HCT116 (cell line): ENCODE measurements around the gene MAGI3. TPM values are rescaled to one million over a fixed set of nuclear protein-coding genes. Genes with fewer than 3 reads are reported as not detected.
"Not testable (repeated sequence)": the region's sequence is repeated elsewhere in the genome, so short reads cannot be mapped to it uniquely, and the experiment has no call there.

Experiments
- ATAC-seq: fragments of 200-7000 bp; cut with Tn5 transposase; 2 replicates; pipeline ENCODE4 v1.9.1; 2020; ENCODE audit warnings: mild to moderate bottlenecking, moderate library complexity
- BruUV-seq: library from RNA; stranded (reverse); fragments of 400-500 nt; replicated peaks from 2 replicates; lab custom pipeline; 2021; lab: Mats Ljungman, UMichigan
- CTCF ChIA-PET: fragments of 300-600 bp; sonication (Branson Sonifier 250); formaldehyde crosslinking; loops from one replicate; lab custom pipeline; 2021; ENCODE audit warnings: antibody characterized with exemption; lab: Charles Lee
- POLR2A ChIA-PET: fragments of 300-600, 350-600 bp; sonication (Branson Sonifier 250); formaldehyde crosslinking; loops from one replicate; lab custom pipeline; 2021; ENCODE audit warnings: antibody characterized with exemption; lab: Charles Lee
- RAD21 ChIA-PET, 2 experiments: fragments of 300-600 bp; sonication (Branson Sonifier 250); formaldehyde crosslinking; loops; one replicate each; lab custom pipeline; 2023; ENCODE audit warnings: low total read pairs in 2 of 2; ENCODE audit not compliant: uncharacterized antibody in 2 of 2, unreplicated experiment in 2 of 2, low non-redundant PET in 1 of 2; lab: Charles Lee
- DNase-seq: peaks from one replicate; pipeline ENCODE4 v3.0.0-alpha.2; 2010; ENCODE audit warnings: low read depth, low spot score
- H2AFZ ChIP-seq: fragments of 200-600 bp; shearing (Covaris generic), sonication (generic); 2 replicates; pipeline ENCODE4 v1.6.1; 2017; ENCODE audit warnings: low read depth, mixed run types, mixed read lengths, antibody characterized with exemption, low read length; ENCODE audit not compliant: poor library complexity, severe bottlenecking
- H3K27ac ChIP-seq: 2 replicates; pipeline ENCODE4 v1.5.1; 2012; ENCODE audit warnings: low read depth, low read length
- H3K27me3 ChIP-seq: fragments of 200-600 bp; sonication (generic); 2 replicates; pipeline ENCODE4 v1.6.1; 2016; ENCODE audit warnings: mixed run types, low read length, mixed read lengths; ENCODE audit not compliant: insufficient read depth
- H3K36me3 ChIP-seq, 2 experiments: fragments of 200-500 bp in 1 of 2; fragments of 200-600 bp in 1 of 2; sonication (Bioruptor generic) in 1 of 2; sonication (generic) in 1 of 2; 2 replicates each; pipeline versions ENCODE4 v1.5.1 to v1.6.1; 2014 to 2016; ENCODE audit warnings: low read length in 2 of 2, inconsistent platforms in 1 of 2, mixed read lengths in 1 of 2, mixed run types in 1 of 2; ENCODE audit not compliant: insufficient read depth in 2 of 2, control insufficient read depth in 1 of 2
- H3K4me1 ChIP-seq, 2 experiments: fragments of 200-600 bp in 1 of 2; sonication (generic) in 1 of 2; 2 replicates each; pipeline versions ENCODE4 v1.5.1 to v1.6.1; 2012 to 2017; ENCODE audit warnings: low read length in 2 of 2, inconsistent platforms in 1 of 2, mild to moderate bottlenecking in 1 of 2, mixed read lengths in 1 of 2, mixed run types in 1 of 2, moderate library complexity in 1 of 2; ENCODE audit not compliant: insufficient read depth in 2 of 2, control insufficient read depth in 1 of 2
- H3K4me2 ChIP-seq: fragments of 200-600 bp; sonication (generic); 2 replicates; pipeline ENCODE4 v1.6.1; 2017; ENCODE audit warnings: mixed run types, low read length, mixed read lengths
- H3K4me3 ChIP-seq, 2 experiments: fragments of 200-600 bp in 1 of 2; sonication (generic) in 1 of 2; replicated peaks in 1 of 2; 2 replicates each; pipeline ENCODE4 v1.5.1; 2011 to 2016; ENCODE audit warnings: low read length in 2 of 2, control low read depth in 1 of 2, low read depth in 1 of 2, mild to moderate bottlenecking in 1 of 2, mixed read lengths in 1 of 2, mixed run types in 1 of 2
- H3K79me2 ChIP-seq: fragments of 200-600 bp; sonication (generic); 2 replicates; pipeline ENCODE4 v1.6.1; 2017; ENCODE audit warnings: mild to moderate bottlenecking, mixed run types, low read length, moderate library complexity, mixed read lengths; ENCODE audit not compliant: insufficient read depth
- H3K9ac ChIP-seq: fragments of 200-600 bp; sonication (generic); 2 replicates; pipeline ENCODE4 v1.6.1; 2016; ENCODE audit warnings: low read length, mixed read lengths
- H3K9me2 ChIP-seq: fragments of 200-600 bp; sonication (generic), shearing (Covaris generic); 2 replicates; pipeline ENCODE4 v1.6.1; 2017; ENCODE audit warnings: mixed run types, mild to moderate bottlenecking, moderate library complexity; ENCODE audit not compliant: insufficient read depth
- H3K9me3 ChIP-seq, 2 experiments: fragments of 200-500 bp in 1 of 2; fragments of 200-600 bp in 1 of 2; sonication (Bioruptor generic) in 1 of 2; sonication (generic) in 1 of 2; 2 replicates each; pipeline ENCODE4 v1.6.1; 2014 to 2017; ENCODE audit warnings: low read length in 2 of 2, mixed read lengths in 2 of 2, inconsistent platforms in 1 of 2, low read depth in 1 of 2, mild to moderate bottlenecking in 1 of 2, mixed run types in 1 of 2, moderate library complexity in 1 of 2; ENCODE audit not compliant: control insufficient read depth in 1 of 2, insufficient read depth in 1 of 2
- H4K20me1 ChIP-seq: fragments of 200-600 bp; sonication (generic), shearing (Covaris generic); 2 replicates; pipeline ENCODE4 v1.6.1; 2017; ENCODE audit warnings: mixed run types, mild to moderate bottlenecking, moderate library complexity; ENCODE audit not compliant: insufficient read depth
- CEBPB ChIP-seq: IDR thresholded peaks from 2 replicates; pipeline ENCODE4 v1.6.1; 2012; ENCODE audit warnings: low read depth
- RAD21 ChIP-seq: IDR thresholded peaks from 2 replicates; pipeline ENCODE4 v1.6.1; 2012; ENCODE audit warnings: low read depth, mild to moderate bottlenecking
- REST ChIP-seq: IDR thresholded peaks from 2 replicates; pipeline ENCODE4 v1.6.1; 2012; ENCODE audit warnings: low read depth
- SP1 ChIP-seq: IDR thresholded peaks from 2 replicates; pipeline ENCODE4 v1.6.1; 2012; ENCODE audit warnings: low read depth
- ZFX ChIP-seq: fragments of 450-650 bp; IDR thresholded peaks from 2 replicates; pipeline ENCODE4 v1.6.1; 2017
- ZNF274 ChIP-seq: fragments of 200-500 bp; sonication (Bioruptor generic); IDR thresholded peaks from 2 replicates; pipeline ENCODE4 v1.6.1; 2014; ENCODE audit warnings: mild to moderate bottlenecking, low read depth, low read length, inconsistent platforms
- intact Hi-C: fragments of 100-400 bp; cut with micrococcal nuclease; formaldehyde crosslinking; loops from 2 replicates; pipeline ENCODE4 v1.10.0; 2022
- total RNA-seq: library from RNA; stranded (reverse); gene quantifications from one replicate; pipeline ENCODE4 v1.2.1, GENCODE V29; 2021; ENCODE audit not compliant: unreplicated experiment

MAGI3 gene
- total RNA-seq, 1 experiment from 2014 or later, result 11.8 TPM

GRCh38 chr1:113405573-113405972, 15.3 kb downstream of the MAGI3 start (continued):
- TF ChIP-seq REST, result no peak
- no peak for TF ChIP-seq SP1
- no peak for TF ChIP-seq RAD21
- TF ChIP-seq ZFX, result no peak
- no peak for TF ChIP-seq CEBPB
- no peak for TF ChIP-seq ZNF274

- RAD21 ChIA-PET, H3K27ac ChIP-seq, H3K79me2 ChIP-seq, H3K9ac ChIP-seq, H3K4me3 ChIP-seq, DNase-seq, POLR2A ChIA-PET, H3K4me2 ChIP-seq, ATAC-seq, CTCF ChIA-PET, H2AFZ ChIP-seq, H3K36me3 ChIP-seq, H3K27me3 ChIP-seq, H3K9me2 ChIP-seq, BruUV-seq, intact Hi-C loops, H3K9me3 ChIP-seq, H4K20me1 ChIP-seq: not testable (repeated sequence)
- H3K4me1 ChIP-seq, result peaks cover 7 to 11% of the 10 kb centered on the region in 2 experiments; a peak in 3 of 4 replicates
These were observed 15.8 kb downstream of the MAGI3 start for GRCh38 chr1:113406149-113406548.
